ENCODE results near the gene C17orf114.
A peak's percentile ranks its signal among the peaks of the same experiment; 100 is the strongest.

Gene C17orf114

DNA sequence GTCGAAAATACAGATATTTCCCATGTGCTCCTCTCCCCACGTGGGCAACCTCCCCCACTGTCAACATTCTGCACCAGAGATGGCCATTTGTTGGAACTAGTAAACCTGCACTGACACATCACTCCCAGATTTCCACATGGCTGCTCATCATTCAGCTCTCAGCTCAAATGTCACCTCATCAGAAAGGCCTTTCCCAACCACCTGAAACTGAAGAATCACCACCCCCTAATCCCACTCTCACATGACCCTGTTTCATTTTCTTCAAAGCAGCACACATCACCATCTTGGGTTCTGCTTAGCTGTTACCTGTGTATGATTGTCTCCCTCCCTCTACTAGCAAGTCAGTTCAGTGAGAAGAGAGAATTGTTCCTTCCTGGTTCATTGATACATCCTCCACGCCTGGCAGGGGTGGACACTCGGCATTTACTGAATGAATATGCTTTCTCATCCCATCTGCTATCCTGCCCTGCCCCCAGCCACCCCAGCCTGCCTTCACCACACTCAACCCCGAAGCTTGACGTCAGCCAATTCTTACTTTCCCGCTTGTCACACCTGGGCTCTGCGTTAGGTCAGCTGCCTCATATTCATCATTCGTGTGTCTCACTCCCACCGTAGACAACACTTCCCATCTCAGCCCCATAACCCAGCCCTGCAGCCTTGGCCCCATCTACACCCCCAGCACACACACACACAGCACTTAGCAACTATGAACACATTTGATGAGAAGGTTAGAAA, 1.5 kb downstream of the C17orf114 start:
- Histone ChIP-seq H3K27me3 (ENCODE audit: control insufficient read depth, insufficient read depth, low read length) (no peaks in the 10 kb centered on the region), H3K9me3 (ENCODE audit: control insufficient read depth, insufficient read depth, low read depth, low read length) (no peaks in the 10 kb centered on the region), H3K4me3 (ENCODE audit: low read depth in 2 of 2, low read length in 2 of 2) (no peak overlapping the region), H3K36me3 (ENCODE audit: control insufficient read depth, insufficient read depth, low read length) (no peaks in the 10 kb centered on the region; the same call in none of the 2 replicates), H3K4me1 (ENCODE audit: control insufficient read depth, insufficient read depth, low read length) (no peaks in the 10 kb centered on the region), H3K27ac (ENCODE audit: low read length) (no peak overlapping the region)
- in situ Hi-C loops (cut with HindIII; ENCODE audit: low pct_unique_long_range_greater_than_20kb, low sequenced_read_pairs) (no loop called here), intact Hi-C loops (cut with micrococcal nuclease; ENCODE audit: unreplicated experiment) (no loop called here)
- BruUV-seq (replicated peaks): no TSS peak
- no peak for TF ChIP-seq SIN3A (IDR thresholded peaks at IDR 0.05; ENCODE audit: borderline replicate concordance, insufficient read depth, low read depth, low read length)
- TF ChIP-seq, protein P1, sequence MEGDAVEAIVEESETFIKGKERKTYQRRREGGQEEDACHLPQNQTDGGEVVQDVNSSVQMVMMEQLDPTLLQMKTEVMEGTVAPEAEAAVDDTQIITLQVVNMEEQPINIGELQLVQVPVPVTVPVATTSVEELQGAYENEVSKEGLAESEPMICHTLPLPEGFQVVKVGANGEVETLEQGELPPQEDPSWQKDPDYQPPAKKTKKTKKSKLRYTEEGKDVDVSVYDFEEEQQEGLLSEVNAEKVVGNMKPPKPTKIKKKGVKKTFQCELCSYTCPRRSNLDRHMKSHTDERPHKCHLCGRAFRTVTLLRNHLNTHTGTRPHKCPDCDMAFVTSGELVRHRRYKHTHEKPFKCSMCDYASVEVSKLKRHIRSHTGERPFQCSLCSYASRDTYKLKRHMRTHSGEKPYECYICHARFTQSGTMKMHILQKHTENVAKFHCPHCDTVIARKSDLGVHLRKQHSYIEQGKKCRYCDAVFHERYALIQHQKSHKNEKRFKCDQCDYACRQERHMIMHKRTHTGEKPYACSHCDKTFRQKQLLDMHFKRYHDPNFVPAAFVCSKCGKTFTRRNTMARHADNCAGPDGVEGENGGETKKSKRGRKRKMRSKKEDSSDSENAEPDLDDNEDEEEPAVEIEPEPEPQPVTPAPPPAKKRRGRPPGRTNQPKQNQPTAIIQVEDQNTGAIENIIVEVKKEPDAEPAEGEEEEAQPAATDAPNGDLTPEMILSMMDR (IDR thresholded peaks at IDR 0.05): no peak
- TF ChIP-seq TCF7L2 (IDR thresholded peaks at IDR 0.05; ENCODE audit: low read depth, low read length): no peak
- no peak for TF ChIP-seq POLR2AphosphoS5 (IDR thresholded peaks at IDR 0.05; ENCODE audit: low read depth, low read length)
- TF ChIP-seq, protein P2, sequence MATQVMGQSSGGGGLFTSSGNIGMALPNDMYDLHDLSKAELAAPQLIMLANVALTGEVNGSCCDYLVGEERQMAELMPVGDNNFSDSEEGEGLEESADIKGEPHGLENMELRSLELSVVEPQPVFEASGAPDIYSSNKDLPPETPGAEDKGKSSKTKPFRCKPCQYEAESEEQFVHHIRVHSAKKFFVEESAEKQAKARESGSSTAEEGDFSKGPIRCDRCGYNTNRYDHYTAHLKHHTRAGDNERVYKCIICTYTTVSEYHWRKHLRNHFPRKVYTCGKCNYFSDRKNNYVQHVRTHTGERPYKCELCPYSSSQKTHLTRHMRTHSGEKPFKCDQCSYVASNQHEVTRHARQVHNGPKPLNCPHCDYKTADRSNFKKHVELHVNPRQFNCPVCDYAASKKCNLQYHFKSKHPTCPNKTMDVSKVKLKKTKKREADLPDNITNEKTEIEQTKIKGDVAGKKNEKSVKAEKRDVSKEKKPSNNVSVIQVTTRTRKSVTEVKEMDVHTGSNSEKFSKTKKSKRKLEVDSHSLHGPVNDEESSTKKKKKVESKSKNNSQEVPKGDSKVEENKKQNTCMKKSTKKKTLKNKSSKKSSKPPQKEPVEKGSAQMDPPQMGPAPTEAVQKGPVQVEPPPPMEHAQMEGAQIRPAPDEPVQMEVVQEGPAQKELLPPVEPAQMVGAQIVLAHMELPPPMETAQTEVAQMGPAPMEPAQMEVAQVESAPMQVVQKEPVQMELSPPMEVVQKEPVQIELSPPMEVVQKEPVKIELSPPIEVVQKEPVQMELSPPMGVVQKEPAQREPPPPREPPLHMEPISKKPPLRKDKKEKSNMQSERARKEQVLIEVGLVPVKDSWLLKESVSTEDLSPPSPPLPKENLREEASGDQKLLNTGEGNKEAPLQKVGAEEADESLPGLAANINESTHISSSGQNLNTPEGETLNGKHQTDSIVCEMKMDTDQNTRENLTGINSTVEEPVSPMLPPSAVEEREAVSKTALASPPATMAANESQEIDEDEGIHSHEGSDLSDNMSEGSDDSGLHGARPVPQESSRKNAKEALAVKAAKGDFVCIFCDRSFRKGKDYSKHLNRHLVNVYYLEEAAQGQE (IDR thresholded peaks at IDR 0.05; ENCODE audit: insufficient read depth in 1 of 2, low read depth in 2 of 2, low read length in 1 of 2): no peak
- POLR2A ChIA-PET: no interaction called here
- ATAC-seq: no peak
- DNase-seq (ENCODE audit: low read depth, low spot score): no peak
- CTCF ChIA-PET: interaction anchor here (0.7 kb wide), 1 partner anchor 45 kb away, joined by 4 read pairs; no protein-coding TSS in a partner anchor

DNA sequence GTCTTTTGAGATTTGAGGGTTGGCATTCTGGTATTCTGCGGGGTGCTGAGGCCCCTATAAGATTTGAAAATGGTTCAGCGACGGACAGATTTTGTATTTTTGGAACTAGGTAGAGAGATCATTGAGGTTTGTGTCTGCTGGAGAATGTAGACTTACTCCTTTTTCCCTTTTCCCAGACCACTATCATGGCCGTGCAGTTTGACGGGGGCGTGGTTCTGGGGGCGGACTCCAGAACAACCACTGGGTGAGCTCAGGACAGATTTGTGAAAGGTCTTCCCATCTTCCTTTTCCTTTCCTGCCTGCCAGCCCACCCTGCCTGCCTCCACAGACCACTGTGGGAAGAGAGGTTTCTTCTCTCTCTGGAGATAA, 5.6 kb downstream of the C17orf114 start:
- ChIA-PET CTCF (interaction anchor here (0.5 to 1.3 kb wide), 2 partner anchors 9 to 84 kb away, joined by 3 to 5 read pairs; no protein-coding TSS in a partner anchor), POLR2A (interaction anchor here (0.5 to 0.7 kb wide), 2 partner anchors 19 to 49 kb away, joined by 4 to 8 read pairs; no protein-coding TSS in a partner anchor)
- intact Hi-C loops (cut with micrococcal nuclease; ENCODE audit: unreplicated experiment): no loop called here
- TSS peak; percentile 97 for BruUV-seq (replicated peaks)
- ATAC-seq (peak; percentile 83), DNase-seq (ENCODE audit: low read depth, low spot score) (no peak)
- TF ChIP-seq POLR2AphosphoS5 (IDR thresholded peaks at IDR 0.05; ENCODE audit: low read depth, low read length) (no peak), TCF7L2 (IDR thresholded peaks at IDR 0.05; ENCODE audit: low read depth, low read length) (no peak), SIN3A (IDR thresholded peaks at IDR 0.05; ENCODE audit: borderline replicate concordance, insufficient read depth, low read depth, low read length) (no peak)
- TF ChIP-seq, protein P1 (IDR thresholded peaks at IDR 0.05): no peak
- TF ChIP-seq, protein P2 (IDR thresholded peaks at IDR 0.05; ENCODE audit: insufficient read depth in 1 of 2, low read depth in 2 of 2, low read length in 1 of 2): no peak
- in situ Hi-C loops (cut with HindIII; ENCODE audit: low pct_unique_long_range_greater_than_20kb, low sequenced_read_pairs): no loop called here
- Histone ChIP-seq H3K9me3 (ENCODE audit: control insufficient read depth, insufficient read depth, low read depth, low read length) (no peaks in the 10 kb centered on the region), H3K4me3 (ENCODE audit: low read depth in 2 of 2, low read length in 2 of 2) (peak overlapping the region; percentile 97 to 100), H3K27ac (ENCODE audit: low read length) (peak overlapping the region; percentile 94), H3K27me3 (ENCODE audit: control insufficient read depth, insufficient read depth, low read length) (no peaks in the 10 kb centered on the region), H3K36me3 (ENCODE audit: control insufficient read depth, insufficient read depth, low read length) (no peaks in the 10 kb centered on the region; the same call in none of the 2 replicates), H3K4me1 (ENCODE audit: control insufficient read depth, insufficient read depth, low read length) (no peaks in the 10 kb centered on the region)

Data from Panc1 (cell line).